ENCODE results near the gene IGDCC3. TPM values are rescaled to one million over a fixed set of nuclear protein-coding genes. Genes with fewer than 3 reads are reported as not detected.

IGDCC3 gene
- total and polyA plus RNA-seq, 10 of the 15 experiments (the other 5 are each of a cell fraction or from before 2014, with no cell fraction given) = 0.10 to 0.20 (median 0.15) TPM; not detected in 7

DNA sequence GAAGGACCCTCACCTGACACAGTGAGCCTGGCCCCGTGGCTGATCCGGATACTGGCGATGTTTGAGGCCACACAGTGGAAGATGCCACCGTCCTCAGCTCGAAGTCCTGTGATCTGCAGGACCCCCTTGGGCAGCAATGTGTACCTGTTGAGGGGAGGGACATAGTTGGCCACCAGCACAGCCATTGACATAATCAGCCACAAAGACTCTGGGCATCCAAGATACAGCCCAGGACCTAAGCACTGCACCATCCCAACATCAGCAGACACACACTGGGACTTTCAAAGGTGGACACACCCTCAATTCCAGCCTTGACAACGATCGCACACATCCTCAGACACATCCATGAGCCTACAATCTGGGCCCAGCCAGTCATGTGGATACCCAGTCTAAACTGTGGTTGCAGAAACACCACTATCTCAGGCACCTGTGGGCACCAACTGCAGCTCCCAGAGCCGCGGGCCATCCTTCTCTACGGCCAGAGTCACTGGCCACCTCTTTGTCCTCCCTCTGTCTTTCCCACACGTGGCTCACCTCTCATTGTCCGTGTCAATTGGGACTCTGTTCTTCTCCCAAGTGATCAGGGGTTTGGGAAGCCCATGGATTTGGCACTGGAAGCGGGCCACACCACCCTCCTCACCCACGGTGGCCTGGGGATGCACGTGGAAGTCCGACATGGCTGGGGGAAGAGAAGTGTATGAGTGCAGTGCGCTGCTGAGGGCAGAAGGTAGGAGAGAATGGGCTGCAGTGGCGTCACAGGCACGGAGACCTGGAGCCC, 42.3 kb downstream of the IGDCC3 start:
- ChIA-PET SMC1A (ENCODE audit: uncharacterized antibody, unreplicated experiment) (no interaction called here), RAD21 (ENCODE audit: unreplicated experiment) (no interaction called here), POLR2A (no interaction called here), CTCF (interaction anchor here (0.7 to 1.3 kb wide), 3 partner anchors 14 to 50 kb away, joined by 3 to 7 read pairs (median 3); no protein-coding TSS in a partner anchor)
- H3K9me3 ChIP-seq (replicated peaks; ENCODE audit: control insufficient read depth, insufficient read depth, low read length) = no peaks in the 10 kb centered on the region
- H2AFZ ChIP-seq (ENCODE audit: control insufficient read depth, low read depth, low read length) = no peak overlapping the region
- TF ChIP-seq, protein P1, sequence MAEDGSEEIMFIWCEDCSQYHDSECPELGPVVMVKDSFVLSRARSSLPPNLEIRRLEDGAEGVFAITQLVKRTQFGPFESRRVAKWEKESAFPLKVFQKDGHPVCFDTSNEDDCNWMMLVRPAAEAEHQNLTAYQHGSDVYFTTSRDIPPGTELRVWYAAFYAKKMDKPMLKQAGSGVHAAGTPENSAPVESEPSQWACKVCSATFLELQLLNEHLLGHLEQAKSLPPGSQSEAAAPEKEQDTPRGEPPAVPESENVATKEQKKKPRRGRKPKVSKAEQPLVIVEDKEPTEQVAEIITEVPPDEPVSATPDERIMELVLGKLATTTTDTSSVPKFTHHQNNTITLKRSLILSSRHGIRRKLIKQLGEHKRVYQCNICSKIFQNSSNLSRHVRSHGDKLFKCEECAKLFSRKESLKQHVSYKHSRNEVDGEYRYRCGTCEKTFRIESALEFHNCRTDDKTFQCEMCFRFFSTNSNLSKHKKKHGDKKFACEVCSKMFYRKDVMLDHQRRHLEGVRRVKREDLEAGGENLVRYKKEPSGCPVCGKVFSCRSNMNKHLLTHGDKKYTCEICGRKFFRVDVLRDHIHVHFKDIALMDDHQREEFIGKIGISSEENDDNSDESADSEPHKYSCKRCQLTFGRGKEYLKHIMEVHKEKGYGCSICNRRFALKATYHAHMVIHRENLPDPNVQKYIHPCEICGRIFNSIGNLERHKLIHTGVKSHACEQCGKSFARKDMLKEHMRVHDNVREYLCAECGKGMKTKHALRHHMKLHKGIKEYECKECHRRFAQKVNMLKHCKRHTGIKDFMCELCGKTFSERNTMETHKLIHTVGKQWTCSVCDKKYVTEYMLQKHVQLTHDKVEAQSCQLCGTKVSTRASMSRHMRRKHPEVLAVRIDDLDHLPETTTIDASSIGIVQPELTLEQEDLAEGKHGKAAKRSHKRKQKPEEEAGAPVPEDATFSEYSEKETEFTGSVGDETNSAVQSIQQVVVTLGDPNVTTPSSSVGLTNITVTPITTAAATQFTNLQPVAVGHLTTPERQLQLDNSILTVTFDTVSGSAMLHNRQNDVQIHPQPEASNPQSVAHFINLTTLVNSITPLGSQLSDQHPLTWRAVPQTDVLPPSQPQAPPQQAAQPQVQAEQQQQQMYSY (CRISPR knock-in tag; IDR thresholded peaks at IDR 0.05) = no peak
- no peak for TF ChIP-seq KLF5 (IDR thresholded peaks at IDR 0.05; ENCODE audit: partially characterized antibody)
- no peak for TF ChIP-seq PML (IDR thresholded peaks at IDR 0.05; ENCODE audit: low read length)
- TF ChIP-seq SMC3 (IDR thresholded peaks at IDR 0.05; ENCODE audit: borderline replicate concordance, low read length) = no peak
- TF ChIP-seq, protein P2, sequence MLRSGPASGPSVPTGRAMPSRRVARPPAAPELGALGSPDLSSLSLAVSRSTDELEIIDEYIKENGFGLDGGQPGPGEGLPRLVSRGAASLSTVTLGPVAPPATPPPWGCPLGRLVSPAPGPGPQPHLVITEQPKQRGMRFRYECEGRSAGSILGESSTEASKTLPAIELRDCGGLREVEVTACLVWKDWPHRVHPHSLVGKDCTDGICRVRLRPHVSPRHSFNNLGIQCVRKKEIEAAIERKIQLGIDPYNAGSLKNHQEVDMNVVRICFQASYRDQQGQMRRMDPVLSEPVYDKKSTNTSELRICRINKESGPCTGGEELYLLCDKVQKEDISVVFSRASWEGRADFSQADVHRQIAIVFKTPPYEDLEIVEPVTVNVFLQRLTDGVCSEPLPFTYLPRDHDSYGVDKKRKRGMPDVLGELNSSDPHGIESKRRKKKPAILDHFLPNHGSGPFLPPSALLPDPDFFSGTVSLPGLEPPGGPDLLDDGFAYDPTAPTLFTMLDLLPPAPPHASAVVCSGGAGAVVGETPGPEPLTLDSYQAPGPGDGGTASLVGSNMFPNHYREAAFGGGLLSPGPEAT (IDR thresholded peaks at IDR 0.05; ENCODE audit: low read depth) = no peak
- TF ChIP-seq ZZZ3 (IDR thresholded peaks at IDR 0.05; ENCODE audit: control insufficient read depth, insufficient read length, low read depth) = no peak
- no peak overlapping the region for H3K9ac ChIP-seq (ENCODE audit: control insufficient read depth, insufficient read depth, low read length)
- no peak overlapping the region for H3K4me2 ChIP-seq (ENCODE audit: control insufficient read depth, insufficient read depth)
- H3K36me3 ChIP-seq (ENCODE audit: control insufficient read depth in 2 of 2, insufficient read depth in 2 of 2, low read length in 1 of 2) = no peaks in the 10 kb centered on the region
- H3K79me2 ChIP-seq (ENCODE audit: control insufficient read depth, insufficient read depth, low read length) = no peaks in the 10 kb centered on the region
- peaks cover 6% of the 10 kb centered on the region for H3K4me1 ChIP-seq (ENCODE audit: control insufficient read depth, insufficient read depth, low read length)
- no peak for ATAC-seq
- 45% methylated on average over 19 of the region's 19 CpGs for WGBS (ENCODE audit: insufficient coverage, insufficient replicate concordance, low lambda C conversion rate, missing lambda C conversion rate)
- H3K27ac ChIP-seq (ENCODE audit: control insufficient read depth, insufficient read depth) = no peak overlapping the region
- in situ Hi-C loops (cut with MboI) = no loop called here
- H3K27me3 ChIP-seq (replicated peaks in 1 of 2; ENCODE audit: control insufficient read depth in 2 of 2, insufficient read depth in 2 of 2, low read length in 1 of 2) = no peaks in the 10 kb centered on the region; a peak in 1 of 4 replicates
- intact Hi-C loops (cut with micrococcal nuclease; ENCODE audit: unreplicated experiment) = no loop called here
- BruUV-seq (replicated peaks) = no TSS peak
- no peaks in the 10 kb centered on the region for H4K20me1 ChIP-seq (ENCODE audit: control insufficient read depth, insufficient read depth)
- DNase-seq (ENCODE audit: low read depth, low spot score) = no peak
- no peak overlapping the region for H3K4me3 ChIP-seq
- no peak for FAIRE-seq
